T1000 (cell line): ENCODE results near the gene CREBBP.

Experiments used
- DNase-seq: peaks from one replicate; lab custom pipeline; 2025; ENCODE audit warnings: mixed read lengths; lab: John Stamatoyannopoulos, UW

Gene CREBBP

GRCh38 chr16:3824121-3824795 is 56.3 kb downstream of the CREBBP start:
- DNase-seq = no peak

- no peak for DNase-seq
Observed at GRCh38 chr16:3823427-3823826, 57.1 kb downstream of the CREBBP start.

- DNase-seq = no peak
Observed at GRCh38 chr16:3822366-3823045, 58.0 kb downstream of the CREBBP start.

GRCh38 chr16:3821184-3821583 is 59.3 kb downstream of the CREBBP start:
- no peak for DNase-seq

- peak; percentile 31 for DNase-seq
Observed at GRCh38 chr16:3819746-3820724, 60.5 kb downstream of the CREBBP start.

GRCh38 chr16:3819175-3819527 is 61.4 kb downstream of the CREBBP start:
- DNase-seq = no peak

- no peak for DNase-seq
Observed at GRCh38 chr16:3816326-3816725, 64.2 kb downstream of the CREBBP start.

- no peak for DNase-seq
Observed at GRCh38 chr16:3814755-3815154, 65.8 kb downstream of the CREBBP start.

- no peak for DNase-seq
Observed at GRCh38 chr16:3812469-3813172, 67.9 kb downstream of the CREBBP start.

GRCh38 chr16:3810818-3811217 is 69.7 kb downstream of the CREBBP start:
- DNase-seq = no peak

- no peak for DNase-seq
Observed at GRCh38 chr16:3810198-3810664, 70.3 kb downstream of the CREBBP start.

GRCh38 chr16:3808308-3809063 is 72.0 kb downstream of the CREBBP start:
- no peak for DNase-seq

GRCh38 chr16:3807425-3808123 is 72.9 kb downstream of the CREBBP start:
- DNase-seq = no peak

- DNase-seq = no peak
Observed at GRCh38 chr16:3804426-3805016, 76.0 kb downstream of the CREBBP start.

GRCh38 chr16:3800477-3801270 is 79.8 kb downstream of the CREBBP start:
- no peak for DNase-seq

- no peak for DNase-seq
Observed at GRCh38 chr16:3800019-3800418, 80.5 kb downstream of the CREBBP start.

- no peak for DNase-seq
Observed at GRCh38 chr16:3799354-3799753, 81.2 kb downstream of the CREBBP start.

- DNase-seq = no peak
Observed at GRCh38 chr16:3798838-3799237, 81.7 kb downstream of the CREBBP start.
